Stimulated activated CD4-positive, alpha-beta T cell treated with anti-CD3 and anti-CD28 coated beads, Interleukin-4, amount 100 ng/mL, for 24 hours (primary cell): ENCODE measurements around the gene TTC21B.
"Not testable (repeated sequence)": the region's sequence is repeated elsewhere in the genome, so short reads cannot be mapped to it uniquely, and the experiment has no call there.

Experiments
- DNase-seq: peaks from one replicate; pipeline ENCODE4 v3.0.0-alpha.2; 2020

TTC21B gene

GRCh38 chr2:165953655-165954606 is at the start of gene TTC21B:
TTC21B (minus strand) TSS chr2:165953776; CDS start chr2:165953705, 71 bp downstream.
- DNase-seq = peak; percentile 94

- DNase-seq = no peak
Measured at GRCh38 chr2:166000401-166000800, 46.8 kb upstream of the TTC21B start.

GRCh38 chr2:165990846-165991245 is 37.3 kb upstream of the TTC21B start:
- DNase-seq = no peak

- DNase-seq = no peak
Measured at GRCh38 chr2:165989851-165990250, 36.3 kb upstream of the TTC21B start.

- no peak for DNase-seq
Measured at GRCh38 chr2:165985120-165985519, 31.5 kb upstream of the TTC21B start.

GRCh38 chr2:165972161-165972560 is 18.6 kb upstream of the TTC21B start:
- DNase-seq = not testable (repeated sequence)

GRCh38 chr2:165970663-165971062 is 17.1 kb upstream of the TTC21B start:
- DNase-seq = no peak

GRCh38 chr2:165969227-165969626 is 15.7 kb upstream of the TTC21B start:
- no peak for DNase-seq

GRCh38 chr2:165967746-165968145 is 14.2 kb upstream of the TTC21B start:
- no peak for DNase-seq

- no peak for DNase-seq
Measured at GRCh38 chr2:165961818-165962217, 8.2 kb upstream of the TTC21B start.

GRCh38 chr2:165959371-165959770 is 5.8 kb upstream of the TTC21B start:
- no peak for DNase-seq

GRCh38 chr2:165958313-165958960 is 4.9 kb upstream of the TTC21B start:
- DNase-seq = no peak

GRCh38 chr2:165957030-165957675 is 3.6 kb upstream of the TTC21B start:
- DNase-seq = no peak

- DNase-seq = no peak
Measured at GRCh38 chr2:165953306-165953654, 296 bp downstream of the TTC21B start.

- DNase-seq = no peak
Measured at GRCh38 chr2:165952741-165953211, 800 bp downstream of the TTC21B start.

- DNase-seq = no peak
Measured at GRCh38 chr2:165952085-165952484, 1.5 kb downstream of the TTC21B start.

GRCh38 chr2:165950438-165950837 is 3.1 kb downstream of the TTC21B start:
- DNase-seq = no peak

GRCh38 chr2:165941827-165942226 is 11.7 kb downstream of the TTC21B start:
- no peak for DNase-seq

- no peak for DNase-seq
Measured at GRCh38 chr2:165938237-165938636, 15.3 kb downstream of the TTC21B start.

- no peak for DNase-seq
Measured at GRCh38 chr2:165933211-165933910, 20.2 kb downstream of the TTC21B start.

- DNase-seq = no peak
Measured at GRCh38 chr2:165927774-165928173, 25.8 kb downstream of the TTC21B start.

- DNase-seq = no peak
Measured at GRCh38 chr2:165927353-165927752, 26.2 kb downstream of the TTC21B start.

GRCh38 chr2:165924946-165925345 is 28.6 kb downstream of the TTC21B start:
- no peak for DNase-seq
